B cell (primary cell): ENCODE measurements around the gene RASA1.

ENCODE experiments used
- CTCF ChIP-seq: fragments of 200-600 bp; IDR thresholded peaks from one replicate; pipeline ENCODE4 v1.8.0; 2022; ENCODE audit warnings: antibody characterized with exemption, mild to moderate bottlenecking
- EZH2 ChIP-seq: IDR thresholded peaks from 2 replicates; pipeline ENCODE4 v1.6.1; 2012; ENCODE audit warnings: borderline replicate concordance, low read depth, mild to moderate bottlenecking, moderate library complexity, low read length; ENCODE audit not compliant: insufficient read depth, poor library complexity, severe bottlenecking

- TF ChIP-seq CTCF (no peak), EZH2 (no peak)
These were observed 34.4 kb downstream of the RASA1 start for GRCh38 chr5:87302061-87302460.
